Lower lobe of right lung (tissue), 2 donors: ENCODE results near the gene TRMO. TPM values are rescaled to one million over a fixed set of nuclear protein-coding genes. Genes with fewer than 3 reads are reported as not detected.

ENCODE experiments used
- ATAC-seq, 2 donors: fragments of 200-7000 bp; cut with Tn5 transposase; one replicate each; pipeline ENCODE4 v1.9.1; 2020 to 2022; ENCODE audit warnings: mild to moderate bottlenecking in 2 of 2, moderate library complexity in 2 of 2
- DNase-seq: peaks from one replicate; pipeline ENCODE4 v3.0.0-alpha.2; 2020
- H3K27ac ChIP-seq: fragments of 200-600 bp; one replicate; pipeline ENCODE4 v1.8.0; 2022
- H3K27me3 ChIP-seq: fragments of 200-600 bp; one replicate; pipeline ENCODE4 v1.8.0; 2022; ENCODE audit warnings: low read depth
- H3K36me3 ChIP-seq: fragments of 200-600 bp; one replicate; pipeline ENCODE4 v1.8.0; 2022; ENCODE audit warnings: mild to moderate bottlenecking
- H3K4me1 ChIP-seq: fragments of 200-600 bp; one replicate; pipeline ENCODE4 v1.8.0; 2022
- H3K4me3 ChIP-seq: fragments of 200-600 bp; one replicate; pipeline ENCODE4 v1.8.0; 2022; ENCODE audit warnings: mild to moderate bottlenecking
- H3K9me3 ChIP-seq: fragments of 200-600 bp; one replicate; pipeline ENCODE4 v1.8.0; 2022
- CTCF ChIP-seq: fragments of 200-600 bp; IDR thresholded peaks from one replicate; pipeline ENCODE4 v1.8.0; 2022; ENCODE audit warnings: antibody characterized with exemption, mild to moderate bottlenecking
- intact Hi-C: fragments of 100-400 bp; cut with DNase I; formaldehyde crosslinking; loops from one replicate; pipeline ENCODE4 v1.11.0; 2022
- total RNA-seq: library from RNA; stranded (reverse); fragmentation: NEBNext Ultra II Directional; extraction: Animal tissue kit (Norgen Biotek cat#: 25700); gene quantifications from one replicate; pipeline ENCODE4 v1.2.1, GENCODE V29; 2021
- donor health status: DM: no; HTN: yes; CAD: no; lungs with severe emphysema.

TRMO gene
- total RNA-seq, 1 donor from 2014 or later, result 18.8 TPM

- Histone ChIP-seq H3K27ac (no peak overlapping the region), H3K4me1 (no peaks in the 10 kb centered on the region), H3K9me3 (no peaks in the 10 kb centered on the region), H3K4me3 (no peak overlapping the region), H3K27me3 (peaks cover 5% of the 10 kb centered on the region), H3K36me3 (no peaks in the 10 kb centered on the region)
- ATAC-seq (no peak), DNase-seq (no peak)
- intact Hi-C loops, result no loop called here
- TF ChIP-seq CTCF, result no peak
Observed at GRCh38 chr9:97936998-97937397, 14.7 kb upstream of the TRMO start.

DNA sequence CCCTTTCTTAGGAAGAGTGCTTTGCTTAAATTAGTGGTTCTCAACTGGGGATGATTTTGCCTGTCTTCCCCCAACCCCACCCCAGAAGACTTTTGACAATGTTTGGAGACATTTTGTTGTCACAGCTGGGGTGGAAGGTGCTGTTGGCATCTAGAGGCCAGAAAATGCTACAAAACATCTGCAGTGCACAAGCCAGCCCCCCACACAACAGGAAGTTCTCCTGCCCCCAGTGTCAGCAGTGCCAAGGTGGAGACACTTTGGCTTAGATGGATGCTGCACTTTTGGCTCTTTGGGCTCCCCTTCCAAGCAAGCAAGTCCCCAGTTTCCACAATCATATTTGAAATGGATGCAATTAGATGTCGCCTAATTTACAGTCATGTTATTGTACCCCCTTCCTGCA lies 13.0 kb upstream of the TRMO start:
- Histone ChIP-seq H3K4me1 (no peaks in the 10 kb centered on the region), H3K27me3 (peaks cover 5% of the 10 kb centered on the region), H3K9me3 (no peaks in the 10 kb centered on the region), H3K4me3 (no peak overlapping the region), H3K36me3 (no peaks in the 10 kb centered on the region), H3K27ac (no peak overlapping the region)
- intact Hi-C loops, result no loop called here
- no peak for ATAC-seq
- no peak for TF ChIP-seq CTCF
- no peak for DNase-seq

- Histone ChIP-seq H3K36me3 (no peaks in the 10 kb centered on the region), H3K9me3 (no peaks in the 10 kb centered on the region), H3K4me3 (no peak overlapping the region), H3K27me3 (peaks cover 5% of the 10 kb centered on the region), H3K27ac (no peak overlapping the region), H3K4me1 (no peaks in the 10 kb centered on the region)
- DNase-seq, result no peak
- no peak for TF ChIP-seq CTCF
- intact Hi-C loops, result no loop called here
- no peak for ATAC-seq
Observed at GRCh38 chr9:97934321-97935115, 12.2 kb upstream of the TRMO start.

GRCh38 chr9:97933297-97933998 lies 11.1 kb upstream of the TRMO start:
- no peak overlapping the region for H3K4me3 ChIP-seq
- peaks cover 5% of the 10 kb centered on the region for H3K27me3 ChIP-seq
- ATAC-seq, result no peak
- intact Hi-C loops, result no loop called here
- no peaks in the 10 kb centered on the region for H3K9me3 ChIP-seq
- no peak for DNase-seq
- H3K36me3 ChIP-seq, result no peaks in the 10 kb centered on the region
- TF ChIP-seq CTCF, result no peak
- H3K4me1 ChIP-seq, result no peaks in the 10 kb centered on the region
- no peak overlapping the region for H3K27ac ChIP-seq

DNA sequence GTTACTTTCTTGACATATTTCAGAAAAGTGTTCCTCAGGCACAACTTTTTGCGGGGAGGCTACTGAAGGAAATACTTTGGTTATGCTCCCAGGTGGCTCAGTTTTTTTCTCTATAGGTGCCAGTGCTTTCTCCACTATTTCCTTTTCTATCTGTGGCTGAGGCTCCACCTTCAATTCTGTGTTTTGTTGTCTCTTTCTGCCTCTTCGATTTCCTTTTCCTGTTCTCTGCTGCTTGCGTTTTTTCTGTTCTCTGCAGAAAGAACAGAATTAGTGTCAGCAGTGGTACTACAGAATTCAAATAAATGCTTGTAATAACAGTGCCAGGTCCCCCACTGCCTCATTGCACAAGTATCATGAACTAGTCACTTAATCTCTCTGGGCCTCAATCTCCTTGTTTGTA lies 8.7 kb upstream of the TRMO start:
- Histone ChIP-seq H3K4me1 (no peaks in the 10 kb centered on the region), H3K36me3 (no peaks in the 10 kb centered on the region), H3K4me3 (no peak overlapping the region), H3K27me3 (peaks cover 5% of the 10 kb centered on the region), H3K9me3 (no peaks in the 10 kb centered on the region), H3K27ac (no peak overlapping the region)
- no peak for DNase-seq
- TF ChIP-seq CTCF, result no peak
- intact Hi-C loops, result no loop called here
- no peak for ATAC-seq
